GM12873 (cell line): ENCODE results near the gene CELF1.

Source experiments
- CTCF ChIP-seq: IDR thresholded peaks from 2 replicates; pipeline ENCODE4 v1.5.1; 2012; ENCODE audit warnings: low read depth, mild to moderate bottlenecking, moderate library complexity, low read length, control low read depth; ENCODE audit not compliant: insufficient read depth; ENCODE audit errors: missing control alignments

CELF1 gene

GRCh38 chr11:47539681-47540039, 13.3 kb downstream of the CELF1 start:
- no peak for TF ChIP-seq CTCF

- TF ChIP-seq CTCF = no peak
These were observed 14.0 kb downstream of the CELF1 start for GRCh38 chr11:47538741-47539565.

GRCh38 chr11:47536915-47537314, 16.0 kb downstream of the CELF1 start:
- no peak for TF ChIP-seq CTCF

- no peak for TF ChIP-seq CTCF
These were observed 18.2 kb downstream of the CELF1 start for GRCh38 chr11:47534704-47535251.

GRCh38 chr11:47533690-47534151, 19.2 kb downstream of the CELF1 start:
- no peak for TF ChIP-seq CTCF

- no peak for TF ChIP-seq CTCF
These were observed 20.2 kb downstream of the CELF1 start for GRCh38 chr11:47532597-47533213.

GRCh38 chr11:47531666-47532065, 21.3 kb downstream of the CELF1 start:
- TF ChIP-seq CTCF = no peak
